ENCODE results near the gene CYSLTR2. TPM values are rescaled to one million over a fixed set of nuclear protein-coding genes. Genes with fewer than 3 reads are reported as not detected.

The CYSLTR2 gene
- total RNA-seq, 2 experiments from 2014 or later: 1.1 to 1.5 TPM

DNA sequence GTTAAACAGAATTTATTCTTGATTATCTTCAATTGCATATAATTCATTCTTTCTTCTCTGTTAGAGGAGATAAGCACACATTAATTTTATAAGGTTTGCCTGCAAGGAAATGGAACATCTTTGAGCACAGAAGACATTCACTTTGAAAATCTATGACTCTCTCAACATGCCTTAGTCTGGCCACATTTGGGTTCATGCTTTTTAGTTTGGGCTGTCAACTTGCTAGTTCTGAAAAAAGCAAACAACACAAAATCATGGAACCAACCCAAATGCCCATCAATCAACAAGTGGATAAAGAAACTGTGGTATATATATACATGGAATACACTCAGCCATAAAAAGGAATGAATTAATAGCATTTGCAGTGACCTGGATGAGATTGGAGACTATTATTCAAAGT is 71.5 kb downstream of the CYSLTR2 start:
- intact Hi-C loops (cut with micrococcal nuclease): no loop called here
- Mint-ChIP-seq H3K36me3 (ENCODE audit: low read depth) (no peaks in the 10 kb centered on the region), H3K4me1 (ENCODE audit: low read depth) (no peaks in the 10 kb centered on the region), H3K27ac (no peak overlapping the region), H3K9me3 (peaks cover 3% of the 10 kb centered on the region), H3K27me3 (no peaks in the 10 kb centered on the region), H3K4me3 (no peak overlapping the region)
- ChIA-PET CTCF (no interaction called here), POLR2A (no interaction called here)
- DNase-seq: no peak
- ATAC-seq: no peak
- TF ChIP-seq, protein P1, sequence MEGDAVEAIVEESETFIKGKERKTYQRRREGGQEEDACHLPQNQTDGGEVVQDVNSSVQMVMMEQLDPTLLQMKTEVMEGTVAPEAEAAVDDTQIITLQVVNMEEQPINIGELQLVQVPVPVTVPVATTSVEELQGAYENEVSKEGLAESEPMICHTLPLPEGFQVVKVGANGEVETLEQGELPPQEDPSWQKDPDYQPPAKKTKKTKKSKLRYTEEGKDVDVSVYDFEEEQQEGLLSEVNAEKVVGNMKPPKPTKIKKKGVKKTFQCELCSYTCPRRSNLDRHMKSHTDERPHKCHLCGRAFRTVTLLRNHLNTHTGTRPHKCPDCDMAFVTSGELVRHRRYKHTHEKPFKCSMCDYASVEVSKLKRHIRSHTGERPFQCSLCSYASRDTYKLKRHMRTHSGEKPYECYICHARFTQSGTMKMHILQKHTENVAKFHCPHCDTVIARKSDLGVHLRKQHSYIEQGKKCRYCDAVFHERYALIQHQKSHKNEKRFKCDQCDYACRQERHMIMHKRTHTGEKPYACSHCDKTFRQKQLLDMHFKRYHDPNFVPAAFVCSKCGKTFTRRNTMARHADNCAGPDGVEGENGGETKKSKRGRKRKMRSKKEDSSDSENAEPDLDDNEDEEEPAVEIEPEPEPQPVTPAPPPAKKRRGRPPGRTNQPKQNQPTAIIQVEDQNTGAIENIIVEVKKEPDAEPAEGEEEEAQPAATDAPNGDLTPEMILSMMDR (IDR thresholded peaks at IDR 0.05): no peak

DNA sequence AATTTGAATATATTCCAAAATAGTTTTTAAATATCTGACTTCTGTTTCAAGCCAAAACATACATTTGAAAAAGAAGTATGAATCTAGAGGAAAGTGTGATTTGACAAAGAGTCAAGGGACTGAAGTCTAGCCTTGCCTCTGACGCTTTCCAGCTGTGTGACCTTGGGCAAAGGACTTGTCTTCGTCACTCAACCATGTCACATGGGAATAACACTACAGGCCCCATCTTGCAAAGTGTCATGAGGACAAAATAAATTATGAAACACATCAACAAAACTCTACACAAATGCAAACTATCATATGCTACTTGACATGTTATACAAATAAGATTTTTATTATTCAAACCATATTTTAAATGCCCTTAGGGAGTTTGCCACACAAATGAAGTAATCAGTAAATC is 73.0 kb downstream of the CYSLTR2 start:
- H3K4me3 Mint-ChIP-seq: no peak overlapping the region
- H3K36me3 Mint-ChIP-seq (ENCODE audit: low read depth): no peaks in the 10 kb centered on the region
- TF ChIP-seq, protein P1 (IDR thresholded peaks at IDR 0.05): no peak
- H3K4me1 Mint-ChIP-seq (ENCODE audit: low read depth): peaks cover 3% of the 10 kb centered on the region
- DNase-seq (no peak), ATAC-seq (no peak)
- intact Hi-C loops (cut with micrococcal nuclease): no loop called here
- H3K27ac Mint-ChIP-seq: no peak overlapping the region
- peaks cover 3% of the 10 kb centered on the region for H3K27me3 Mint-ChIP-seq
- H3K9me3 Mint-ChIP-seq: peaks cover 3% of the 10 kb centered on the region
- CTCF ChIA-PET: no interaction called here
- POLR2A ChIA-PET: no interaction called here

DNA sequence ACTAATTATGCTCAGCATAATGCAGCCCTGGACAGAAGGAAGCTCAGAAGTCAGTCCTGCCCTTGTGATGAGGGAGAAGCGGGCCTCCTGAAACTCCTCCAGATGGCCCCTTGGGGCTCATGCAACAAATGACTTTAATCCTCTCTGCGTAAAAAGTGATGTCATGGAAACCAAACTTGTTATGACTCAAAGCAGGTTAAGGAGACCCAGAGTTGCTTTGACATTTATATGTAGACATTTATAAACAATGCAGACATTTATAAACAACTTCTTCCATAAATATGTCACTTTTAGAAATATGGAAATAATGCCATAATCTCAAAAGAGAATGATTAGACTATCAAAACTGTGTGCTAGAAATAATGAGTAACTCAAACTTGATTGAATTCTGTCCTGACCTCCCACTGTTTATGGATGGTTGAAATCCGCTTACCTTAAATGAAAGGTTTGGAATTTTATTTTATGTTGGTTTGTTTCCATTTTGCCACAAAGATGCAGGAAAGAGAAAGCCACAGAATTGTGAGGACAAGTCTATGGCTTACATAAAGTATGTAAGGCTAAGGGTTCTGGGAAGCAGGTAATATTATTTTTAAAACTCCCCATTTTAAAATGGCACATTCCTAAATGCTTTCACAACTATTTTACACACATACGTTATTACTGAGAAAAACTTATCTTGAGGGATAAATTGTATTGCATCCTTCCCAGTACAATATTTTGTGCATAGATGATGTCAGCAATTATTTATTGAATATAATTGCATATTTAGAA is 73.7 kb downstream of the CYSLTR2 start:
- H3K4me3 Mint-ChIP-seq: no peak overlapping the region
- ChIA-PET POLR2A (no interaction called here), CTCF (no interaction called here)
- H3K27ac Mint-ChIP-seq: no peak overlapping the region
- intact Hi-C loops (cut with micrococcal nuclease): no loop called here
- DNase-seq (no peak), ATAC-seq (no peak)
- H3K4me1 Mint-ChIP-seq (ENCODE audit: low read depth): peaks cover 8% of the 10 kb centered on the region
- no peaks in the 10 kb centered on the region for H3K36me3 Mint-ChIP-seq (ENCODE audit: low read depth)
- peaks cover 2% of the 10 kb centered on the region for H3K9me3 Mint-ChIP-seq
- TF ChIP-seq, protein P1 (IDR thresholded peaks at IDR 0.05): no peak
- H3K27me3 Mint-ChIP-seq: peaks cover 4% of the 10 kb centered on the region

DNA sequence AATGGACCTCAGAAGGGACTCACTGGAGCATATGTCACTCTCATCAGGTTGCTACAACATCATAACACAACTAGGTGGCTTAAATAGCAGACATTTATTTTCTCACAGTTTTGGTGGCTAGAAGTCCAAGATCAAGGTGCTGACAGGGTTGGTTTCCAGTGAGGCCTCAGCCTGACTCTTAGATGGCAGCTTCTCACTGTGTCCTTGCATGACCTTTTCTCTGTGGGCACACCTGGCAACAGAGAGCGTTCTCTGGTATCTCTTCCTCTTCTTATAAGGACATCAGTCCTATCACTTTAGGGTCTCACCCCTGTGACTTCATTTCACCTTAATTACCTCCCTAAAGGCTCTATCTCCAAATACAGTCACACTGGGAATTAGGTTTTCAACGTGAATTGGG is 74.5 kb downstream of the CYSLTR2 start:
- Mint-ChIP-seq H3K27ac (no peak overlapping the region), H3K9me3 (peaks cover 2% of the 10 kb centered on the region), H3K36me3 (ENCODE audit: low read depth) (no peaks in the 10 kb centered on the region), H3K4me1 (ENCODE audit: low read depth) (peaks cover 8% of the 10 kb centered on the region), H3K4me3 (no peak overlapping the region), H3K27me3 (peaks cover 4% of the 10 kb centered on the region)
- ATAC-seq (no peak), DNase-seq (no peak)
- POLR2A ChIA-PET: no interaction called here
- intact Hi-C loops (cut with micrococcal nuclease): no loop called here
- CTCF ChIA-PET: no interaction called here
- TF ChIP-seq, protein P1 (IDR thresholded peaks at IDR 0.05): no peak

DNA sequence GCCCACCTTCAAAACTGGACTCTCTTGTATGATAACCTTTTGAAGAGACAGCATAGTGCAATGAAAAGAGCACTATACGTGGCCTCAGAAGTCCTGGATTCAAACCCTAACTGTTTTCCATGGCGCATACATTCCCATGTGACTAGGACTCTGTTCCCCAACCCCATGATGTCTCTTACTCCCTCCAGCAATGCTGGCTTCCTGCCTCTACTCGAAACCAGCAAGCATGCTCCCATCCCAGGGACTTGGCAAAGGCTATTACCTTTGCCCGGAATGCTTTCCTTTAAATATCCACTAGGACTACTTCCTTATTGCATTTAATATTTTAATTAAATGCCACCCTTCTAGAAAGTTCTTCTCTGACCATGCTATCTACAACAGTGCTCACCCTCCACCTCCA is 75.1 kb downstream of the CYSLTR2 start:
- Mint-ChIP-seq H3K27me3 (peaks cover 4% of the 10 kb centered on the region), H3K36me3 (ENCODE audit: low read depth) (no peaks in the 10 kb centered on the region), H3K4me3 (no peak overlapping the region), H3K27ac (no peak overlapping the region), H3K9me3 (peaks cover 2% of the 10 kb centered on the region), H3K4me1 (ENCODE audit: low read depth) (peaks cover 8% of the 10 kb centered on the region)
- TF ChIP-seq, protein P1 (IDR thresholded peaks at IDR 0.05): no peak
- ChIA-PET POLR2A (no interaction called here), CTCF (no interaction called here)
- intact Hi-C loops (cut with micrococcal nuclease): no loop called here
- no peak for DNase-seq
- ATAC-seq: no peak
